Mucosa of rectum (tissue), 2 donors: ENCODE results near the gene HIVEP3.

ENCODE experiments used
- H3K27ac ChIP-seq, 2 donors: one replicate each; pipeline ENCODE4 v1.7.0; 2013; ENCODE audit warnings: inconsistent platforms in 2 of 2, low read depth in 2 of 2, low read length in 2 of 2
- H3K27me3 ChIP-seq, 2 donors: one replicate each; pipeline ENCODE4 v1.7.0; 2013; ENCODE audit warnings: low read length in 2 of 2; ENCODE audit not compliant: control insufficient read depth in 2 of 2, insufficient read depth in 2 of 2
- H3K36me3 ChIP-seq, 2 donors: one replicate each; pipeline ENCODE4 v1.7.0; 2013; ENCODE audit warnings: low read length in 2 of 2; ENCODE audit not compliant: control insufficient read depth in 2 of 2, insufficient read depth in 2 of 2
- H3K4me1 ChIP-seq, 2 donors: one replicate each; pipeline ENCODE4 v1.7.0; 2013; ENCODE audit warnings: low read length in 2 of 2, mild to moderate bottlenecking in 1 of 2; ENCODE audit not compliant: control insufficient read depth in 2 of 2, insufficient read depth in 2 of 2
- H3K4me3 ChIP-seq, 2 donors: one replicate each; pipeline ENCODE4 v1.7.0; 2013; ENCODE audit warnings: low read length in 2 of 2
- H3K9ac ChIP-seq, 2 donors: one replicate each; pipeline ENCODE4 v1.7.0; 2013; ENCODE audit warnings: low read length in 2 of 2, low read depth in 1 of 2, mild to moderate bottlenecking in 1 of 2
- H3K9me3 ChIP-seq, 2 donors: one replicate each; pipeline ENCODE4 v1.7.0; 2013; ENCODE audit warnings: low read length in 2 of 2; ENCODE audit not compliant: control insufficient read depth in 2 of 2
- donor health status: healthy.
- donor health status: Normal muscosa, but diverticular disease.

HIVEP3 gene

GRCh38 chr1:41794031-41794430 is 124.7 kb downstream of the HIVEP3 start:
- Histone ChIP-seq H3K27me3 (no peaks in the 10 kb centered on the region), H3K27ac (no peak overlapping the region), H3K9ac (no peak overlapping the region), H3K4me3 (no peak overlapping the region), H3K4me1 (no peaks in the 10 kb centered on the region), H3K9me3 (no peaks in the 10 kb centered on the region), H3K36me3 (no peaks in the 10 kb centered on the region)

DNA sequence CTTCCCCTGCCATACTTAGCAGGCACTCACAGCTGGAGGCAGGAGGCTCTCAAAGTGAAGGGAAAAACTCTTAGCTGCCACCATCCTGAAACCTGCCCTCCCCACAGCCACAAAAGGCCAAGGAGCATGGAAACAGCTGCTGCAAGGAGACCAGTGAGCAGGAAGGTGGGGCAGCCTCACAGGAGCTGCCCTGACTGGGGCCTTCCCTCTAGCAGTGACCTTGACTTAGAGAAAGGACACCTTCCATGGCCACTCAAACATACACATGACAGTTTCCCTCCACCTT is 126.3 kb downstream of the HIVEP3 start:
- Histone ChIP-seq H3K4me1 (no peaks in the 10 kb centered on the region), H3K36me3 (no peaks in the 10 kb centered on the region), H3K27ac (no peak overlapping the region), H3K27me3 (no peaks in the 10 kb centered on the region), H3K9ac (no peak overlapping the region), H3K9me3 (no peaks in the 10 kb centered on the region), H3K4me3 (no peak overlapping the region)

GRCh38 chr1:41791667-41792484 is 126.8 kb downstream of the HIVEP3 start:
- Histone ChIP-seq H3K4me1 (no peaks in the 10 kb centered on the region), H3K9me3 (no peaks in the 10 kb centered on the region), H3K9ac (no peak overlapping the region), H3K4me3 (no peak overlapping the region), H3K27ac (no peak overlapping the region), H3K36me3 (no peaks in the 10 kb centered on the region), H3K27me3 (no peaks in the 10 kb centered on the region)

DNA sequence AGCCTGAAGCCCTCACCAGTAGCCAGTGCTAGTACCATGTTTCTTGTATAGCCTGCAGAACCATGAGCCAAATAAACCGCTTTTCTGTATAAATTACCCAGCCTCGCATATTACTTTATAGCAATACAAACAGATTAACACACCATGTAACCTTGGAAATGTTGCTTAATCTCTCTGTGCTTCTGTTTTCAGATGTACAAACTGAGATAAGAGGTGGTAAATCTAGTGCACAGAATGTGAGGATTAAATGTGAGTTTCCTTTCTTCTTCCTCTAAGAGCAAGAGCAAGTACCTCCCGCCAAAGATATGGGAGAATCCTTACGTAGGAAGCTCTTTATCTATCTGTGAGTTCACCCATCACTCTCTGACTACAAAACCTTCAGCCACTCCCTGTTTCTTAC is 128.4 kb downstream of the HIVEP3 start:
- Histone ChIP-seq H3K27me3 (no peaks in the 10 kb centered on the region), H3K4me3 (no peak overlapping the region), H3K9me3 (no peaks in the 10 kb centered on the region), H3K4me1 (no peaks in the 10 kb centered on the region), H3K27ac (no peak overlapping the region), H3K9ac (no peak overlapping the region), H3K36me3 (no peaks in the 10 kb centered on the region)

DNA sequence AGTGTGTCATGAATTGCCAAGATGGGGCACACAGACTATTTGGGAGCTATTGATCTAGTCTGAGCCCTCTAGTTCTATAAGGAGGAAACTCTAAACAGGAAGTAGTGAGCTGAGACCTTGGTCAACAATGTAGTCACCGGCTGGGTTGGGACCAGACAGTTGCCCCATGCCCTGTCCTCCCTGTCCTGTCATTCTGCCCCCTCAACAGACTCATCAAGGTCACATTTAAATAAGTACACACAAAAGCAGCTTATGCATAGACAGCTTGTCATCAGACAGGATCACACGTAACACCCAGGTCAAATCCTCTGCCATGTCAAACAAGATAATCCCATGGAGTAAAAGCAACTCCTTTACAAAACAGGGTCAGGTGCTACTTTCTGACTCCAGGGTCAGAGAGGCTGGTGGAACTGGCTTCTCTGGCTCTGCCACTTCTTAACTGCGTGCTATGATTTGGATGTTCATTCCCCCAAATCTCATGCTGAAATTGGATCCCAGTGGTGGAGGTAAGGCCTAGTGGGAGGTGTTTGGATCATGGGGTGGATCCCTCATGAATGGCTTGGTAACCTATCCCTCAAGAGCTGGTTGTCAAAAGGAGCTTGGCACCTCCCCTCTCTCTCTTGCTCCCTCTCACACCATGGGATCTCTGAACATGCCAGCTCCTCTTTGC is 128.9 kb downstream of the HIVEP3 start:
- no peak overlapping the region for H3K27ac ChIP-seq
- no peaks in the 10 kb centered on the region for H3K27me3 ChIP-seq
- H3K4me1 ChIP-seq, result no peaks in the 10 kb centered on the region
- H3K9ac ChIP-seq, result no peak overlapping the region
- H3K36me3 ChIP-seq, result no peaks in the 10 kb centered on the region
- H3K9me3 ChIP-seq, result no peaks in the 10 kb centered on the region
- no peak overlapping the region for H3K4me3 ChIP-seq

DNA sequence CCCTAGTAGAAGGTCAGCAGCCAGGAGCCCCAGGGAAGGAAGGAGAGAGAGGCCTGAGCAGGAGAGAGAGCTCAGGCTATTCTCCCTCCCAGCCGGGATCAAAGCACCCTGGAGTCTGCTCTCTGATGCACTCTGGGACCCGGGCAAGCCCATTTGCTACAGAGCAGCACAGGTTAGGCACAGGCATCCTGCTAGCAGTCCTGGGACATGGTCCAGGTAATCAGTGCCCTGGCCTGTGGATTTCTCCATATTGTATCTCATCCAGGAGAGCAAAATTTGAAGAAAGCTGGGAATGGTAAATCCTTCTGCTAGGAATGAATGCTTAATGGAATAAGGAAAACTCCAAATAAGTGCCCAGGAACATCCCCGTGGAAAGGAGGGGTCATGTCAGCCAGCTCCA is 130.3 kb downstream of the HIVEP3 start:
- Histone ChIP-seq H3K9me3 (no peaks in the 10 kb centered on the region), H3K9ac (no peak overlapping the region), H3K4me1 (no peaks in the 10 kb centered on the region), H3K27ac (no peak overlapping the region), H3K36me3 (no peaks in the 10 kb centered on the region), H3K4me3 (no peak overlapping the region), H3K27me3 (no peaks in the 10 kb centered on the region)

DNA sequence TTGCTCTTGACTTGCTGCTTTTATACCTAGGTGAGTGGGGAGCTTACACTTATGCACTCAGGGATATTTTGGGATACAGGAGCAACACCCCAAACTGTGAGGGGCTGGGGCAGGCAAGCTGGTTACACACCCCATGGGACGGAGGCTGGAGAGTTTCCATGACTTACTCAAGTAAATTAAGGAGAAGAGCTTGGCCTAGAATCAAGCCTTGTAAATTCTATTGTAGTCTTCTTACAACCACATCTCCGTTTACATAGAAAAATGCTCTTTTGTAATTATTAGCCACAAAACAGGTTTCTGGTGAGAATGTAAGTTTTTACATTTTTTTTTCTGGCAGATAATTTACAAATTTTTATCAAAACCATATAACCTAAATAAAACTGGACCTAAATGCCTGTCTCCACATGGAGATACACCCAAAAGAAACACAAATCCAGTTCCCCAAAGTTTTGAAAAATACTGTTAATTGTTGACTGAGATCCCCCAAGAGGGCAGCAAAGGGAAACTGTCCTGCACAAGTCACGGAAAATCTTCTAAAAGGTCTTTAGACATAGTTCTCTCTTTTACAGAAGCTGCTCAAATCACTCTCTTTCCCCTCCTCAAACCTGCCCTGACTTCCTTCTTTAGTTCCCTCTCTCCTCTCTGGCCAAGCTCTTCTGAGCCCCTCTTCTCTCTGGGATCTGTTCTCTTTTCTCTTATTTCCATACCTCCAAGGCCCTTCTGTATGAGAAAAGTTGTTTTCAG is 134.0 kb downstream of the HIVEP3 start:
- Histone ChIP-seq H3K4me3 (no peak overlapping the region), H3K9ac (no peak overlapping the region), H3K27me3 (no peaks in the 10 kb centered on the region), H3K9me3 (no peaks in the 10 kb centered on the region), H3K36me3 (no peaks in the 10 kb centered on the region), H3K4me1 (no peaks in the 10 kb centered on the region), H3K27ac (no peak overlapping the region)

DNA sequence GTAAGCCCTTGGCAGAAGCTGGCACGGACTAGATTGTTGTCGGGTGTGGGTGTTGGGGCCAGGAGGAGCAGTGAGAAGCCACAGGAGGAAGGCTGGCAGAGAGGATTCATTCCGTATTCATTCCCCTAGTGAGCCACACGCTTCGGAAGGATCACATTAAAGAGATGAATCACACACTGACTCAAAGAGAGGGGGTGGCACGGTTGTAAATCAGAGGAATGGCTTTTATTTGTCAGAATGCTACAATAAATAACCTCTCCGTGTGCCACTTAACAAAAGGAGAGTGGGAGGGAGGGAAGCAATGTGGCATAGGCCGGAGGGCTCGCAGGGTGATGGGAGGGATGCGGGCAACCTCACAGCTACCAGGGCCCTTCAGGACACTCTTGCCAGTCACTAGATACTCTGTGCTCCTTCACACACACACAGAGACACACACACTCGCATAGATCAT is 135.5 kb downstream of the HIVEP3 start:
- H3K4me3 ChIP-seq, result no peak overlapping the region

DNA sequence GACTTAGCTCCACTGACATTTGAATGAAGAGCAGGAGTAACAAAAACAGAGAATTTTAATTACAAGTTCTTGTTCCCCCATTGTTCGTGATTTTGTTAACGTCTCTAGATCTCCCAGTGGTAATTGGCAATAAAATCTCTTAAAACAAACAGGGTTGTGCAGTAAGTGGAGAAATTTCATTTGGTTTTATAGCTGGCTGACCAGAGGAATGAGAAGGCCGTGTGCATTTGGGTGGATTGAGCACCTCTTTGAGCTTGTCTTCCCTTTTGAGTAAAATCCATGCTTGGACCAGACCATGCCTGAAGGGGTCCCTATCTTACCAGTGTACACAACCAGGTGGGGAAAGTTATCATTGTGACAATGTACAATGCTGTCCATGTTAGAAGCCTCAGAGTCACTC is 137.8 kb downstream of the HIVEP3 start:
- Histone ChIP-seq H3K9me3 (no peaks in the 10 kb centered on the region), H3K27ac (no peak overlapping the region), H3K4me1 (no peaks in the 10 kb centered on the region), H3K36me3 (no peaks in the 10 kb centered on the region), H3K9ac (no peak overlapping the region), H3K4me3 (no peak overlapping the region), H3K27me3 (no peaks in the 10 kb centered on the region)

More for the DNA sequence above, 135.5 kb downstream of the HIVEP3 start:
- no peaks in the 10 kb centered on the region for H3K4me1 ChIP-seq
- no peak overlapping the region for H3K27ac ChIP-seq
- H3K9ac ChIP-seq, result no peak overlapping the region
- H3K36me3 ChIP-seq, result no peaks in the 10 kb centered on the region
- no peaks in the 10 kb centered on the region for H3K27me3 ChIP-seq
- H3K9me3 ChIP-seq, result no peaks in the 10 kb centered on the region

- no peaks in the 10 kb centered on the region for H3K4me1 ChIP-seq
- no peak overlapping the region for H3K4me3 ChIP-seq
- no peak overlapping the region for H3K27ac ChIP-seq
- no peaks in the 10 kb centered on the region for H3K36me3 ChIP-seq
- no peak overlapping the region for H3K9ac ChIP-seq
- H3K27me3 ChIP-seq, result no peaks in the 10 kb centered on the region
- H3K9me3 ChIP-seq, result no peaks in the 10 kb centered on the region
Measured at GRCh38 chr1:41780322-41780721, 138.4 kb downstream of the HIVEP3 start.
